ENCODE data around the gene TMEM271.

TMEM271 gene

GRCh38 chr4:545612-546011 lies 30.5 kb downstream of the TMEM271 start:
- no CpG with 5 or more reads among the region's 5 CpGs for WGBS (ENCODE audit: extremely low coverage, insufficient coverage, insufficient read length)

GRCh38 chr4:544386-545105 lies 31.5 kb downstream of the TMEM271 start:
- Histone ChIP-seq H3K14ac (ENCODE audit: low read length) (no peak overlapping the region), H3K79me2 (ENCODE audit: control insufficient read depth, insufficient read depth, low read length, poor library complexity) (no peaks in the 10 kb centered on the region), H3K9me3 (ENCODE audit: insufficient read depth, low read depth, low read length) (peaks cover 1% of the 10 kb centered on the region), H4K91ac (ENCODE audit: low read depth, low read length) (no peak overlapping the region), H2AFZ (ENCODE audit: insufficient read depth, low read length, poor library complexity) (no peak overlapping the region), H2BK5ac (ENCODE audit: low read depth, low read length, poor library complexity) (no peak overlapping the region), H3K4me1 (ENCODE audit: control insufficient read depth in 1 of 2, insufficient read depth in 2 of 2, low read length in 2 of 2) (no peaks in the 10 kb centered on the region), H3K18ac (ENCODE audit: low read length) (no peak overlapping the region), H3K4me2 (ENCODE audit: low read length) (no peak overlapping the region), H4K8ac (ENCODE audit: low read depth, low read length) (no peak overlapping the region), H2AK5ac (ENCODE audit: low read length) (no peak overlapping the region), H3K79me1 (ENCODE audit: low read length) (no peaks in the 10 kb centered on the region), H3K36me3 (ENCODE audit: control insufficient read depth in 1 of 2, insufficient read depth in 2 of 2, low read length in 2 of 2) (no peaks in the 10 kb centered on the region), H3K9ac (ENCODE audit: low read length) (no peak overlapping the region), H3K23ac (ENCODE audit: low read length) (no peak overlapping the region), H3K4me3 (ENCODE audit: low read depth, low read length) (no peak overlapping the region), H2BK120ac (ENCODE audit: insufficient read depth, low read length, poor library complexity) (no peak overlapping the region), H3K27me3 (ENCODE audit: insufficient read depth, low read length) (no peaks in the 10 kb centered on the region), H4K12ac (ENCODE audit: low read depth, low read length) (no peak overlapping the region), H3K27ac (ENCODE audit: low read depth, low read length) (no peak overlapping the region), H3K4ac (ENCODE audit: low read depth, low read length) (no peak overlapping the region), H2BK12ac (ENCODE audit: low read length) (no peak overlapping the region)
- no peak for DNase-seq
- no CpG with 5 or more reads among the region's 9 CpGs for WGBS (ENCODE audit: extremely low coverage, insufficient coverage, insufficient read length)

More at GRCh38 chr4:545612-546011, 30.5 kb downstream of the TMEM271 start:
- no peaks in the 10 kb centered on the region for H3K36me3 ChIP-seq (ENCODE audit: control insufficient read depth in 1 of 2, insufficient read depth in 2 of 2, low read length in 2 of 2)
- H3K14ac ChIP-seq (ENCODE audit: low read length): no peak overlapping the region
- H4K12ac ChIP-seq (ENCODE audit: low read depth, low read length): no peak overlapping the region
- no peak overlapping the region for H3K4me2 ChIP-seq (ENCODE audit: low read length)
- H3K27me3 ChIP-seq (ENCODE audit: insufficient read depth, low read length): no peaks in the 10 kb centered on the region
- no peak overlapping the region for H4K8ac ChIP-seq (ENCODE audit: low read depth, low read length)
- H3K18ac ChIP-seq (ENCODE audit: low read length): no peak overlapping the region
- H3K4ac ChIP-seq (ENCODE audit: low read depth, low read length): no peak overlapping the region
- H3K79me1 ChIP-seq (ENCODE audit: low read length): no peaks in the 10 kb centered on the region
- H2BK120ac ChIP-seq (ENCODE audit: insufficient read depth, low read length, poor library complexity): no peak overlapping the region
- H3K4me3 ChIP-seq (ENCODE audit: low read depth, low read length): no peak overlapping the region
- no peak overlapping the region for H3K27ac ChIP-seq (ENCODE audit: low read depth, low read length)
- no peak overlapping the region for H3K9ac ChIP-seq (ENCODE audit: low read length)
- no peak overlapping the region for H4K91ac ChIP-seq (ENCODE audit: low read depth, low read length)
- no peak overlapping the region for H2AFZ ChIP-seq (ENCODE audit: insufficient read depth, low read length, poor library complexity)
- no peak overlapping the region for H3K23ac ChIP-seq (ENCODE audit: low read length)
- no peak overlapping the region for H2BK5ac ChIP-seq (ENCODE audit: low read depth, low read length, poor library complexity)
- H3K9me3 ChIP-seq (ENCODE audit: insufficient read depth, low read depth, low read length): peaks cover 1% of the 10 kb centered on the region
- H2AK5ac ChIP-seq (ENCODE audit: low read length): no peak overlapping the region
- H2BK12ac ChIP-seq (ENCODE audit: low read length): no peak overlapping the region
- no peaks in the 10 kb centered on the region for H3K79me2 ChIP-seq (ENCODE audit: control insufficient read depth, insufficient read depth, low read length, poor library complexity)
- no peak for DNase-seq
- no peaks in the 10 kb centered on the region for H3K4me1 ChIP-seq (ENCODE audit: control insufficient read depth in 1 of 2, insufficient read depth in 2 of 2, low read length in 2 of 2)

GRCh38 chr4:541271-541670 lies 34.8 kb downstream of the TMEM271 start:
- no peak overlapping the region for H3K27ac ChIP-seq (ENCODE audit: low read depth, low read length)
- H2AFZ ChIP-seq (ENCODE audit: insufficient read depth, low read length, poor library complexity): no peak overlapping the region
- no peak overlapping the region for H4K12ac ChIP-seq (ENCODE audit: low read depth, low read length)
- no peak overlapping the region for H3K23ac ChIP-seq (ENCODE audit: low read length)
- no CpG with 5 or more reads among the region's 3 CpGs for WGBS (ENCODE audit: extremely low coverage, insufficient coverage, insufficient read length)
- H2AK5ac ChIP-seq (ENCODE audit: low read length): no peak overlapping the region
- no peak overlapping the region for H3K14ac ChIP-seq (ENCODE audit: low read length)
- H3K36me3 ChIP-seq (ENCODE audit: control insufficient read depth in 1 of 2, insufficient read depth in 2 of 2, low read length in 2 of 2): peaks cover 15 to 18% of the 10 kb centered on the region in 2 experiments
- no peak overlapping the region for H2BK12ac ChIP-seq (ENCODE audit: low read length)
- H4K91ac ChIP-seq (ENCODE audit: low read depth, low read length): no peak overlapping the region
- no peak overlapping the region for H3K18ac ChIP-seq (ENCODE audit: low read length)
- no peaks in the 10 kb centered on the region for H3K79me1 ChIP-seq (ENCODE audit: low read length)
- H3K9me3 ChIP-seq (ENCODE audit: insufficient read depth, low read depth, low read length): no peaks in the 10 kb centered on the region
- no peaks in the 10 kb centered on the region for H3K27me3 ChIP-seq (ENCODE audit: insufficient read depth, low read length)
- H2BK5ac ChIP-seq (ENCODE audit: low read depth, low read length, poor library complexity): no peak overlapping the region
- H4K8ac ChIP-seq (ENCODE audit: low read depth, low read length): no peak overlapping the region
- no peak overlapping the region for H3K9ac ChIP-seq (ENCODE audit: low read length)
- DNase-seq: no peak
- H3K4ac ChIP-seq (ENCODE audit: low read depth, low read length): no peak overlapping the region
- H2BK120ac ChIP-seq (ENCODE audit: insufficient read depth, low read length, poor library complexity): no peak overlapping the region
- H3K4me2 ChIP-seq (ENCODE audit: low read length): no peak overlapping the region
- H3K4me1 ChIP-seq (ENCODE audit: control insufficient read depth in 1 of 2, insufficient read depth in 2 of 2, low read length in 2 of 2): no peaks in the 10 kb centered on the region
- no peak overlapping the region for H3K4me3 ChIP-seq (ENCODE audit: low read depth, low read length)
- H3K79me2 ChIP-seq (ENCODE audit: control insufficient read depth, insufficient read depth, low read length, poor library complexity): no peaks in the 10 kb centered on the region

DNA sequence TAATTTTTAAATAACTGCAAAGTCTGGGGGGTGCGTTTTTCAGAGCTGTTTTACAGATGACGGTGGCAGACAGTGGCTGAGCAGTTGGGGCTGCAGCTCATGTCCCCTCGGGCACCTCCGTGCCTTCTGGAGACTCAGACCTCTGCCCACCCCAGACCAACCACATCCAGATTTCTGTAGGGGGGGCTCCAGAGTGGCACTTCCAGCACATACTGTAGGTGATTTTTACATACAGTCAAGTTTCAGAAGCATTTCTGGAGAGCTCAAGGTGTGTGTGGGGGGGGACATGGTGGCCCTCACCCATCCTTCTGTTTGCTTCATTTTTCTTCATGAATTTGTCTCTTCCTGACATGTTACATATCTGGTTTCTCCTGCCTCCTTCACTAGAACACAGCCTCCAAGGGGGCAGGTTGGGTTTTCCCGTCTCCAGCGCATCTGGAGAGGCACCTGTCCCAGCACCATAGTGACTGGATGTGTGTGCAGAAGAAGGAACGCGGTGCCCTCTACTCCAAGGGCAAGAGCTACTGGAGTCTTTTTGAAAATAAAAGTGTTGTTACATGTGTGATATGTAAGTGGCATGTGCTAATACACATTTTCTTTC lies 37.5 kb downstream of the TMEM271 start:
- H3K4me2 ChIP-seq (ENCODE audit: low read length): no peak overlapping the region
- H3K14ac ChIP-seq (ENCODE audit: low read length): no peak overlapping the region
- H3K4me3 ChIP-seq (ENCODE audit: low read depth, low read length): no peak overlapping the region
- H3K18ac ChIP-seq (ENCODE audit: low read length): no peak overlapping the region
- no peak overlapping the region for H2BK12ac ChIP-seq (ENCODE audit: low read length)
- H3K27me3 ChIP-seq (ENCODE audit: insufficient read depth, low read length): no peaks in the 10 kb centered on the region
- no peaks in the 10 kb centered on the region for H3K79me2 ChIP-seq (ENCODE audit: control insufficient read depth, insufficient read depth, low read length, poor library complexity)
- no peak overlapping the region for H3K4ac ChIP-seq (ENCODE audit: low read depth, low read length)
- no peak overlapping the region for H2BK120ac ChIP-seq (ENCODE audit: insufficient read depth, low read length, poor library complexity)
- peaks cover 41 to 45% of the 10 kb centered on the region in 2 experiments for H3K36me3 ChIP-seq (ENCODE audit: control insufficient read depth in 1 of 2, insufficient read depth in 2 of 2, low read length in 2 of 2)
- H3K23ac ChIP-seq (ENCODE audit: low read length): no peak overlapping the region
- no peaks in the 10 kb centered on the region for H3K4me1 ChIP-seq (ENCODE audit: control insufficient read depth in 1 of 2, insufficient read depth in 2 of 2, low read length in 2 of 2)
- no peak overlapping the region for H3K9ac ChIP-seq (ENCODE audit: low read length)
- H3K79me1 ChIP-seq (ENCODE audit: low read length): no peaks in the 10 kb centered on the region
- H2AK5ac ChIP-seq (ENCODE audit: low read length): no peak overlapping the region
- no peaks in the 10 kb centered on the region for H3K9me3 ChIP-seq (ENCODE audit: insufficient read depth, low read depth, low read length)
- H4K91ac ChIP-seq (ENCODE audit: low read depth, low read length): no peak overlapping the region
- no peak overlapping the region for H2BK5ac ChIP-seq (ENCODE audit: low read depth, low read length, poor library complexity)
- H3K27ac ChIP-seq (ENCODE audit: low read depth, low read length): no peak overlapping the region
- DNase-seq: no peak
- no CpG with 5 or more reads among the region's 8 CpGs for WGBS (ENCODE audit: extremely low coverage, insufficient coverage, insufficient read length)
- H2AFZ ChIP-seq (ENCODE audit: insufficient read depth, low read length, poor library complexity): no peak overlapping the region
- H4K12ac ChIP-seq (ENCODE audit: low read depth, low read length): no peak overlapping the region
- no peak overlapping the region for H4K8ac ChIP-seq (ENCODE audit: low read depth, low read length)
